ENCODE measurements around the gene CTNNBL1.

Gene CTNNBL1

GRCh38 chr20:37693635-37694626, at the start of gene CTNNBL1:
Gene CTNNBL1 (plus strand): TSS chr20:37694030. CDS start chr20:37694123, 93 bp downstream.
- H3K79me2 ChIP-seq, result peaks cover 36% of the 10 kb centered on the region
- no peak within 1 kb of the TSS for H3K9ac ChIP-seq
- H2AFZ ChIP-seq, result peak within 1 kb of the TSS; percentile 79
- H3K27ac ChIP-seq, result no peak within 1 kb of the TSS
- TF ChIP-seq, protein P1, sequence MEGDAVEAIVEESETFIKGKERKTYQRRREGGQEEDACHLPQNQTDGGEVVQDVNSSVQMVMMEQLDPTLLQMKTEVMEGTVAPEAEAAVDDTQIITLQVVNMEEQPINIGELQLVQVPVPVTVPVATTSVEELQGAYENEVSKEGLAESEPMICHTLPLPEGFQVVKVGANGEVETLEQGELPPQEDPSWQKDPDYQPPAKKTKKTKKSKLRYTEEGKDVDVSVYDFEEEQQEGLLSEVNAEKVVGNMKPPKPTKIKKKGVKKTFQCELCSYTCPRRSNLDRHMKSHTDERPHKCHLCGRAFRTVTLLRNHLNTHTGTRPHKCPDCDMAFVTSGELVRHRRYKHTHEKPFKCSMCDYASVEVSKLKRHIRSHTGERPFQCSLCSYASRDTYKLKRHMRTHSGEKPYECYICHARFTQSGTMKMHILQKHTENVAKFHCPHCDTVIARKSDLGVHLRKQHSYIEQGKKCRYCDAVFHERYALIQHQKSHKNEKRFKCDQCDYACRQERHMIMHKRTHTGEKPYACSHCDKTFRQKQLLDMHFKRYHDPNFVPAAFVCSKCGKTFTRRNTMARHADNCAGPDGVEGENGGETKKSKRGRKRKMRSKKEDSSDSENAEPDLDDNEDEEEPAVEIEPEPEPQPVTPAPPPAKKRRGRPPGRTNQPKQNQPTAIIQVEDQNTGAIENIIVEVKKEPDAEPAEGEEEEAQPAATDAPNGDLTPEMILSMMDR (IDR thresholded peaks at IDR 0.05), result no peak
- H3K4me2 ChIP-seq (ENCODE audit: low read length), result peak within 1 kb of the TSS; percentile 82
- H3K27me3 ChIP-seq (ENCODE audit: control insufficient read depth, insufficient read depth, low read length), result no peaks in the 10 kb centered on the region
- H3K9me3 ChIP-seq (ENCODE audit: control insufficient read depth, low read length), result no peaks in the 10 kb centered on the region
- H3K4me3 ChIP-seq (ENCODE audit: low read depth, low read length), result peak within 1 kb of the TSS; percentile 81
- no peaks in the 10 kb centered on the region for H3K4me1 ChIP-seq
- no peaks in the 10 kb centered on the region for H3K36me3 ChIP-seq (ENCODE audit: control insufficient read depth, insufficient read depth, low read length)

- Histone ChIP-seq H3K36me3 (ENCODE audit: control insufficient read depth, insufficient read depth, low read length) (no peaks in the 10 kb centered on the region), H3K4me3 (ENCODE audit: low read depth, low read length) (no peak overlapping the region), H3K4me2 (ENCODE audit: low read length) (no peak overlapping the region), H3K9me3 (ENCODE audit: control insufficient read depth, low read length) (no peaks in the 10 kb centered on the region), H3K79me2 (no peaks in the 10 kb centered on the region), H3K27me3 (ENCODE audit: control insufficient read depth, insufficient read depth, low read length) (no peaks in the 10 kb centered on the region), H3K27ac (no peak overlapping the region), H3K4me1 (no peaks in the 10 kb centered on the region), H3K9ac (no peak overlapping the region), H2AFZ (no peak overlapping the region)
- TF ChIP-seq, protein P1 (IDR thresholded peaks at IDR 0.05), result no peak
These were observed 49.2 kb upstream of the CTNNBL1 start for GRCh38 chr20:37644605-37645004.

GRCh38 chr20:37647946-37648345, 45.9 kb upstream of the CTNNBL1 start:
- H3K9ac ChIP-seq, result no peak overlapping the region
- H3K9me3 ChIP-seq (ENCODE audit: control insufficient read depth, low read length), result no peaks in the 10 kb centered on the region
- no peak overlapping the region for H2AFZ ChIP-seq
- no peaks in the 10 kb centered on the region for H3K79me2 ChIP-seq
- TF ChIP-seq, protein P1 (IDR thresholded peaks at IDR 0.05), result no peak
- no peak overlapping the region for H3K4me3 ChIP-seq (ENCODE audit: low read depth, low read length)
- no peaks in the 10 kb centered on the region for H3K36me3 ChIP-seq (ENCODE audit: control insufficient read depth, insufficient read depth, low read length)
- H3K4me2 ChIP-seq (ENCODE audit: low read length), result no peak overlapping the region
- H3K27me3 ChIP-seq (ENCODE audit: control insufficient read depth, insufficient read depth, low read length), result no peaks in the 10 kb centered on the region
- no peaks in the 10 kb centered on the region for H3K4me1 ChIP-seq
- no peak overlapping the region for H3K27ac ChIP-seq

GRCh38 chr20:37649017-37649416, 44.8 kb upstream of the CTNNBL1 start:
- Histone ChIP-seq H2AFZ (no peak overlapping the region), H3K4me1 (no peaks in the 10 kb centered on the region), H3K27ac (no peak overlapping the region), H3K79me2 (no peaks in the 10 kb centered on the region), H3K4me3 (ENCODE audit: low read depth, low read length) (no peak overlapping the region), H3K27me3 (ENCODE audit: control insufficient read depth, insufficient read depth, low read length) (no peaks in the 10 kb centered on the region), H3K36me3 (ENCODE audit: control insufficient read depth, insufficient read depth, low read length) (no peaks in the 10 kb centered on the region), H3K9me3 (ENCODE audit: control insufficient read depth, low read length) (no peaks in the 10 kb centered on the region), H3K4me2 (ENCODE audit: low read length) (no peak overlapping the region), H3K9ac (no peak overlapping the region)
- TF ChIP-seq, protein P1 (IDR thresholded peaks at IDR 0.05), result no peak
